ENCODE data around the gene CDH12.

CDH12 gene

DNA sequence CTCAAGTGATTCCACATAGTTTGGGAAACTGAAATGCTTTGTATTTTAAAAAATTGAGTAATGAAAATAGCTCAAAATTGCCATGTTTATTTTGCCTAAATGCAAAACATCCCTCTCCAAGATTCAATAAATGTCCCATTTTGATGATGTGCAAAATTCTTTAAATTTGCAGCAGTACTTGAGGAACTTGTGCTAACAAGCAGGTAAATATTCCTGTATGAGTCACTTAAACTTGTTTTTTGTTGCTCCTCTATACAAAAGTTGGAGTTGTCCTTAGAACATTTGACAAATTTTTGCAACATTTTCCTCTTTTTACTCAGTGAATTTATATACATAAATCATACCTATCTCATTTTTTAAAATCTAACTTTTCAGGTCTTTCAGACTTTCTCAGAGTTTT, 280.2 kb downstream of the CDH12 start:
- TF ChIP-seq, protein P1, sequence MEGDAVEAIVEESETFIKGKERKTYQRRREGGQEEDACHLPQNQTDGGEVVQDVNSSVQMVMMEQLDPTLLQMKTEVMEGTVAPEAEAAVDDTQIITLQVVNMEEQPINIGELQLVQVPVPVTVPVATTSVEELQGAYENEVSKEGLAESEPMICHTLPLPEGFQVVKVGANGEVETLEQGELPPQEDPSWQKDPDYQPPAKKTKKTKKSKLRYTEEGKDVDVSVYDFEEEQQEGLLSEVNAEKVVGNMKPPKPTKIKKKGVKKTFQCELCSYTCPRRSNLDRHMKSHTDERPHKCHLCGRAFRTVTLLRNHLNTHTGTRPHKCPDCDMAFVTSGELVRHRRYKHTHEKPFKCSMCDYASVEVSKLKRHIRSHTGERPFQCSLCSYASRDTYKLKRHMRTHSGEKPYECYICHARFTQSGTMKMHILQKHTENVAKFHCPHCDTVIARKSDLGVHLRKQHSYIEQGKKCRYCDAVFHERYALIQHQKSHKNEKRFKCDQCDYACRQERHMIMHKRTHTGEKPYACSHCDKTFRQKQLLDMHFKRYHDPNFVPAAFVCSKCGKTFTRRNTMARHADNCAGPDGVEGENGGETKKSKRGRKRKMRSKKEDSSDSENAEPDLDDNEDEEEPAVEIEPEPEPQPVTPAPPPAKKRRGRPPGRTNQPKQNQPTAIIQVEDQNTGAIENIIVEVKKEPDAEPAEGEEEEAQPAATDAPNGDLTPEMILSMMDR (IDR thresholded peaks at IDR 0.05; ENCODE audit: low read length) = no peak
- no peak for TF ChIP-seq EZH2 (IDR thresholded peaks at IDR 0.05; ENCODE audit: borderline replicate concordance, low read length)
- Histone ChIP-seq H3K4me3 (ENCODE audit: low read depth, low read length, poor library complexity, severe bottlenecking) (no peak overlapping the region), H3K79me2 (ENCODE audit: insufficient read depth, low read length) (no peaks in the 10 kb centered on the region), H3K4me2 (ENCODE audit: low read length) (no peak overlapping the region), H2AFZ (ENCODE audit: low read length) (no peak overlapping the region), H3K9ac (ENCODE audit: low read length) (no peak overlapping the region), H3K9me2 (ENCODE audit: low read depth, low read length) (no peaks in the 10 kb centered on the region), H3K27ac (ENCODE audit: low read depth, low read length, poor library complexity, severe bottlenecking) (no peak overlapping the region), H4K20me1 (ENCODE audit: insufficient read depth, low read length) (no peaks in the 10 kb centered on the region), H3K9me3 (ENCODE audit: low read length) (no peaks in the 10 kb centered on the region), H3K27me3 (ENCODE audit: insufficient read depth, low read length) (no peaks in the 10 kb centered on the region), H3K4me1 (ENCODE audit: insufficient read depth, low read length, severe bottlenecking) (no peaks in the 10 kb centered on the region), H3K36me3 (ENCODE audit: insufficient read depth, low read length) (no peaks in the 10 kb centered on the region), H3F3A (ENCODE audit: insufficient read depth, low read length) (no peaks in the 10 kb centered on the region)

DNA sequence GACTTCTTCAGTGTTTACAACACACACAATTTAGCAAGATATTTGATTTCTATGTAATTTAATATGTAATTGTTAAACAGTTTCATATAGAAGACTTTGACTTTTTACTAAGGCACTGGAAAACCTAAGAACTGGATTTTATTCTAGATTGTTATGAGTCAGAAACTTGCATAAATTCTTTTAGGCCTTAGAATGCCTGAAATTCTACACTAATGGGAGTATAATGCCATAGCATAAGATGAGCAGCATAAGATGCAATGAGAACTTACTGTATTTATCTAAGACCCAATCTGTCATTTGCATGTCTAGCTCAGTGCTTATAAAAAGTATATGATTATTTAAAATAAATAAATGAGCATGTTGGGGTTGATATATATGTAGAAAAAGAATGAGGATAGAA, 285.2 kb downstream of the CDH12 start:
- H2AFZ ChIP-seq (ENCODE audit: low read length) = no peak overlapping the region
- no peaks in the 10 kb centered on the region for H3K4me1 ChIP-seq (ENCODE audit: insufficient read depth, low read length, severe bottlenecking)
- H3K27ac ChIP-seq (ENCODE audit: low read depth, low read length, poor library complexity, severe bottlenecking) = no peak overlapping the region
- H3K4me3 ChIP-seq (ENCODE audit: low read depth, low read length, poor library complexity, severe bottlenecking) = no peak overlapping the region
- H3K9me2 ChIP-seq (ENCODE audit: low read depth, low read length) = no peaks in the 10 kb centered on the region
- H3K27me3 ChIP-seq (ENCODE audit: insufficient read depth, low read length) = no peaks in the 10 kb centered on the region
- H3K79me2 ChIP-seq (ENCODE audit: insufficient read depth, low read length) = no peaks in the 10 kb centered on the region
- H3K9ac ChIP-seq (ENCODE audit: low read length) = no peak overlapping the region
- no peak overlapping the region for H3K4me2 ChIP-seq (ENCODE audit: low read length)
- H3K9me3 ChIP-seq (ENCODE audit: low read length) = no peaks in the 10 kb centered on the region
- TF ChIP-seq, protein P1 (IDR thresholded peaks at IDR 0.05; ENCODE audit: low read length) = no peak
- no peak for TF ChIP-seq EZH2 (IDR thresholded peaks at IDR 0.05; ENCODE audit: borderline replicate concordance, low read length)
- H3K36me3 ChIP-seq (ENCODE audit: insufficient read depth, low read length) = no peaks in the 10 kb centered on the region
- H4K20me1 ChIP-seq (ENCODE audit: insufficient read depth, low read length) = no peaks in the 10 kb centered on the region
- no peaks in the 10 kb centered on the region for H3F3A ChIP-seq (ENCODE audit: insufficient read depth, low read length)

DNA sequence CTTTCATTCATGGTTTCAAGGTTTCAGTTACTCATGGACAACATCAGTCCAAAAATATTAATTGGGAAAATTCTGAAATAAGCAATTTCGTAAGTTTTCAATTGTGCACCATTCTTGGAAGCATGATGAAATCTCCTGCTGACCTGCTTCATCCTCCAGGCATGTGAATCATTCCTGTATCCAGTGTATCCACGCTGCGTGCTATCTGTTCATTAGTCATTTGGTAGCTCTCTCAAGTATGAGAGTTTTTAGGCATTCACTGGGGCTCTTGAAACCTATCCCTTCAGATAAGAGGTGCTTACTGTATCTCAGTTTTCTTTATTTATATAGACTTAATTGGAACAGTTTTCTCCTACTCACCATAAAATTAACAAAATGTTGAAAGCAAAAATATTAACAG, 293.0 kb downstream of the CDH12 start:
- Histone ChIP-seq H3K4me3 (ENCODE audit: low read depth, low read length, poor library complexity, severe bottlenecking) (no peak overlapping the region), H3K9ac (ENCODE audit: low read length) (no peak overlapping the region), H3K4me1 (ENCODE audit: insufficient read depth, low read length, severe bottlenecking) (no peaks in the 10 kb centered on the region)

More for the DNA sequence above, 293.0 kb downstream of the CDH12 start:
- Histone ChIP-seq H3K9me2 (ENCODE audit: low read depth, low read length) (no peaks in the 10 kb centered on the region), H3K27ac (ENCODE audit: low read depth, low read length, poor library complexity, severe bottlenecking) (no peak overlapping the region), H2AFZ (ENCODE audit: low read length) (no peak overlapping the region), H3F3A (ENCODE audit: insufficient read depth, low read length) (no peaks in the 10 kb centered on the region), H3K4me2 (ENCODE audit: low read length) (no peak overlapping the region), H4K20me1 (ENCODE audit: insufficient read depth, low read length) (no peaks in the 10 kb centered on the region), H3K36me3 (ENCODE audit: insufficient read depth, low read length) (no peaks in the 10 kb centered on the region), H3K27me3 (ENCODE audit: insufficient read depth, low read length) (no peaks in the 10 kb centered on the region), H3K9me3 (ENCODE audit: low read length) (no peaks in the 10 kb centered on the region), H3K79me2 (ENCODE audit: insufficient read depth, low read length) (no peaks in the 10 kb centered on the region)
- TF ChIP-seq, protein P1 (IDR thresholded peaks at IDR 0.05; ENCODE audit: low read length) = no peak
- TF ChIP-seq EZH2 (IDR thresholded peaks at IDR 0.05; ENCODE audit: borderline replicate concordance, low read length) = no peak

All from OCI-LY1 (cell line).